EH (cell line): ENCODE measurements around the gene TMEM242.

Experiments used
- DNase-seq: peaks from one replicate; pipeline ENCODE4 v3.0.0-alpha.2; 2015; ENCODE audit warnings: low read depth

The TMEM242 gene

GRCh38 chr6:157249826-157250225 is 73.5 kb downstream of the TMEM242 start:
- DNase-seq, result no peak

GRCh38 chr6:157248264-157248663 is 75.1 kb downstream of the TMEM242 start:
- no peak for DNase-seq

GRCh38 chr6:157246771-157247484 is 76.4 kb downstream of the TMEM242 start:
- no peak for DNase-seq

GRCh38 chr6:157246048-157246630 is 77.2 kb downstream of the TMEM242 start:
- DNase-seq, result peak; percentile 39

- peak; percentile 33 for DNase-seq
These were observed 77.9 kb downstream of the TMEM242 start for GRCh38 chr6:157245436-157245835.

GRCh38 chr6:157244780-157245179 is 78.5 kb downstream of the TMEM242 start:
- no peak for DNase-seq

- DNase-seq, result peak; percentile 96
These were observed 79.1 kb downstream of the TMEM242 start for GRCh38 chr6:157244175-157244574.

GRCh38 chr6:157242791-157243190 is 80.5 kb downstream of the TMEM242 start:
- no peak for DNase-seq

- no peak for DNase-seq
These were observed 82.4 kb downstream of the TMEM242 start for GRCh38 chr6:157240960-157241311.

GRCh38 chr6:157240059-157240959 is 83.0 kb downstream of the TMEM242 start:
- DNase-seq, result peak; percentile 76

- no peak for DNase-seq
These were observed 83.7 kb downstream of the TMEM242 start for GRCh38 chr6:157239671-157240058.
